Measurements from ENCODE around the gene PPP1R16B. TPM values are rescaled to one million over a fixed set of nuclear protein-coding genes. Genes with fewer than 3 reads are reported as not detected.

The PPP1R16B gene
- polyA plus RNA-seq, 3 donors = 7.2 to 8.3 (median 7.3) TPM

DNA sequence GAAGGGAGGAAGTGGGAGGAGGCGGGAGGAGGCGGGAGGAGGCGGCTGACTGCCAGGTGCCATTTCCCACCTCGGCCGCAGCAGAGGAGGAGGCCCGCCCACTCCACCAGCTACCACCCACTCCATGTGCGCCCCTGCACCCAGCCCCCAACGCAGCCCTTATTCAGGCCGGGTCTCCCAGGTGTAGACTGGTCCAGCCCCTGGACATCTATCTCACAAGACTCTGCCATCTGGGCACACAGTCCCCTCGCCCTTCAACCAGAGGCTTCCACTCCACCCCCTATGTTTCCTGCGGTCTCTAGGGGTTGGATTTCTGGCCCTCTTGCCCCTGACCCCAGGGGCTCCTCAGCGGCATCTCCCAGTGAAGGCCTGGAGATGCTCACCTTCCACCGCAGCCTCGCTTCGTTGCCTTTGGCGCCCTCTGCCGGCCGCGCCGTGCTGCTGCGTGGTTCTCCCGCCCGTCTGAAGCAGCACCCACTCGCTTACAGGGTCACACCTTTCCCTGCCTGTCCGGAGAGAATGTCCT lies 88.1 kb downstream of the PPP1R16B start:
- DNase-seq = peak; percentile 21

DNA sequence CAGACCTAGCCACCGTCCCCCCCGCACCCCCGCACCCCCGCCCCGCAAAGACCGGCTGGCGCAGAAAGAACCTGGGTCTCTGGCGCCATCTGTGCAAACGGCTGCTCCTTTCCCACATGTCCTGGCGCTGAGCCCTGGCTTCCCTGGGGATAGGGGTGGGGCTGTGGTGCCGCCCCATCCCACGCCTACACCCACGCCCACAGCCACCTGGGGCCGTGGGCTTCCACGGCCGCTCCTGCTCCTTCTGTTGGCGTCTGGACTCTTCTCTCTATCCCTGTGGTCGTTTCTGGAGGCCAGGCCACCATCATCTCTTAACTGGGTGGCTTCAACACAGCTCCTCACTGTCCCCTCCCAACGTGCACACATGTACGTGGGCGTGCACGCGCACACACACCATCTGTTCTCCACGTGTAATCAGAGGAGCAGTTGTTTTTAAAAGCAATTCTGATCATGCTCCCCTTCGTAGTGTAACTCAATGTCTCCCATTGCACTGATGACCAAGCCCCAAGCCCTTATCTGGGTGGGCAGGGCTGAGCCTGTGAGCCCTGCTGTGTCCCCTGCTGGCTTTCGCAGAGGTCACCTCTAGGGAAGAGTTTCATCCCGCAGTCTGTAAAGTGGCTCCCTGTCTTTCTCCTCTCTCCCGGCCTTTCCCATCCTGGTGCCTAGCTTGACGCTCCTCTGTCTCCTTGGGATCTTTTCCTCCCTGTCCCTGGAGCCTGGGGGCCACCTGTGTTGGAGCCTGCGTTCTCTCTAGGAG lies 88.8 kb downstream of the PPP1R16B start:
- DNase-seq = no peak

DNA sequence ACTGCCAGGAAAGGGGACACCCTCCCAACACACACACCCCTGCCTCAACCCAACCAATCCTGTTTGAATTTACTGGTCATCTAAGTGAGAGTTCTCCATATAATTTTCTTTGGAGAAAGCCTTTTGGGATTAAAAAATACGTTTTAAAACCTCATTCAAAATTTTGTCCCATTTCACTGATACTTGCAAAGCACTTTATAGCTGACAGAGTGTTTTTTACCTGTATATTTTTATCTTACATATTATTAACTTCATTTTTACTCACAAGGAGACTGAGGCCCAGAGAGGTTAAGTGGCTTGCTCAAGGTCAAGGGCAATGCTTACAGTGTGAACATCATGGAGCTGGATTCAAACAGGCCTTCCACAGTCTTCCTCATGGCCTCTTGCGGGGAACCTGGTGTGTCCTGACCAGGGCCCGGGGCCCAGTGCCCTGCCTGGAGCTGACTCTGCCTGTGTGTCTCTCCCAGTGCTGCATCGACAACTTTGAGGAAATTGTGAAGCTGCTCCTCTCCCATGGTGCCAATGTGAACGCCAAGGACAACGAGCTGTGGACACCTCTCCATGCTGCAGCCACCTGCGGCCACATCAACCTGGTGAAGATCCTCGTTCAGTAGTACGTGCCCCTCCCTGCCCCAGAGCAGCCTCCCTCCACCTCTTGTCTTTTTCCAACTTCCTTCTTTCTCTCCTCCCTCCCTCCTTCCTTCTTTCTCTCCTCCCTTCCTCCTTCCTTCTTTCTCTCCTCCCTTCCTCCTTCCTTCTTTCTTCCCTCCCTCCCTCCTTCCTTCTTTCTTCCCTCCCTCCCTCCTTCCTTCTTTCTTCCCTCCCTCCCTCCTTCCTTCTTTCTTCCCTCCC lies 89.8 kb downstream of the PPP1R16B start:
- DNase-seq = no peak

DNA sequence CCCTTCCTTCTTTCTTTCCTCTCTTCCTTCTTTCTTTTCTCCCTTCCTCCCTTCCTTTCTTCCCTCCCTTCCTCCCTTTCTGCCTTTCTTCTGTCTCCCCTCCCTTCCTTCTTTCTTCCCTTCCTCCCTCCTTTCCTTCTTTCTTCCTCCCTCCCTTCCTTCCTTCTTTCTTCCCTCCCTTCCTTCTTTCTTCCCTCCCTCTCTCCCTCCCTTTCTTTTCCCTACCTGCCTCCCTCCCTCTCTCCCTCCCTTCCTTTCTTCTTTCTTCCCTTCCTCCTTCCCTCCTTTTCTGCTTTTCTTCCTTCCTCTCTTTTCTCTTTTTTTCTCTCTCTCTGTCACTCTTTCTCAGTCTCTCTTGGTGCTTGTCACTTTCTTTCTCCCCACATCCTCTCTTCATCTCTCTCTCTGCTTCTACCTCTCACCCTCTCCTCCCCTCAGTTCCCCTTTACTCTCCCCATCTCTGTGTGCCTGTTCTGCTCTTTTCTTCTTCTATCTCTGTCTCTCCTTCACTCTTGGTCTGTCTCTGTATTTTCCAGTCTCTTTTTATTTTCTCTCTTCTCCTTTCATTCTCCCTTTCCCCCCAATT lies 90.6 kb downstream of the PPP1R16B start:
- DNase-seq = no peak

DNA sequence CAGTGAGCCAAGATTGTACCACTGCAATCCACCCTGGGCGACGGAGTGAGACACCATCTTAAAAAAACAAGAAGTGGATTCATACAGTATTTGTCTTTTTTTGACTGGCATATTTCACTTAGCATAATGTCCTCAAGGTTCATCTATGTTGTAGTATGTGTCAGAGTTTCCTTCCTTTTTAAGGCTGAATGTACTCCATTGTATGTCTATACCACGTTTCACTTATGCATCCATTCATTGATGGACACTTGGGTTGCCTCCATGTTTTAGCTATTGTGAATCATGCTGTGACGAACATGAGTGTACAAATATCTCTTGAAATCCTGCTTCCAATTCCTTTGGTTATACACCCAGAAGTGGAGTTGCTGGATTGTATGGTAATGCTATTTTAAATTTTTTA lies 91.8 kb downstream of the PPP1R16B start:
- no peak for DNase-seq

DNA sequence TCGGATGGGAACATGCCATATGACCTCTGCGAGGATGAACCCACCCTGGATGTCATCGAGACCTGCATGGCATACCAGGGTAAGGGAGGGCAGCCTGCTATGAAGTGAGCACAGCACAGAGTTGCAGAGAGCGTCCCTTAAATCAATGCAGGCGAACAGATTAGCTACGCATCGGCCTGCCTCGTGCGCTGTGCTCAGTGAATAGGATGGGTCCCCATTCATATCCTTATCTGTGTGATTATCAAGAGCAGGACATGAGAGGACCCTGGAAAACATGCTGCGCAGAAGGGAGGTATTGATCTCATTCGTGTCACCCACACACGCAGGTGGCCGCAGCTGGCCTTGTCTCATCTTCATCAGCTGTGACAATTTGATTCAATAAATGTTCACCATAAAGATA lies 95.1 kb downstream of the PPP1R16B start:
- DNase-seq = no peak

DNA sequence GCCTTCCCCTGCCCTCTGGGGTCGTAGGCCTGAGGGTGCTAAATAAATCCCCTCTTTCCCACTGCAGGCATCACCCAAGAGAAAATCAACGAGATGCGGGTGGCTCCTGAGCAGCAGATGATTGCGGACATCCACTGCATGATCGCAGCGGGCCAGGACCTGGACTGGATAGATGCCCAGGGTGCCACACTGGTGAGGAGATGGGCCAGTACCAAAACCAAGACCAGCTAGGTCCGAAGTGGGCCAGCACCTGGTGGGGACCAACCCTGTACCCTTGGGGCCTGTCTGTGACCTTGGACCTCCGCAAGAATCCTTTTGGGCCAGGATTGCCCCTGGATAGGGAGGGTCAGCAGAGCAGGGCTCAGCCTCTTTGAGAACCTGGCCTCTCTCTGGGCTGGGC lies 97.1 kb downstream of the PPP1R16B start:
- DNase-seq = no peak

DNA sequence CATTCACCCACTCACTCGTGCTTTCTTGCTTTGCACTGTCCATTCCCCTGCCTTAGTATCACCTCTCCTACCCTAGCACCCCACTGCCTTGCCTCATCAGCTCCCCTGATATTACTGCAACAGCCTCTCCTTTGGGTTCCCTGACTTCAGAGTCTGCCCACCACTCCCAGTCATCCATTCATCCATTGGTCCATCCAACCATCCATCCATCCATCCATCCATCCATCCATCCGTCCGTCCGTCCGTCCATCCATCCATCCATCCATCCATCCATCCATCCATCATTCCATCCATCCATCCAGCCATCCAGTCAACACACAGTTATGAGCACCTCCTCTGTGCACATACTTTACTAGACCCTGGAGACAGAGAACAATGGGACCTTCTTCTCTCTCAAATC lies 97.8 kb downstream of the PPP1R16B start:
- no peak for DNase-seq

DNA sequence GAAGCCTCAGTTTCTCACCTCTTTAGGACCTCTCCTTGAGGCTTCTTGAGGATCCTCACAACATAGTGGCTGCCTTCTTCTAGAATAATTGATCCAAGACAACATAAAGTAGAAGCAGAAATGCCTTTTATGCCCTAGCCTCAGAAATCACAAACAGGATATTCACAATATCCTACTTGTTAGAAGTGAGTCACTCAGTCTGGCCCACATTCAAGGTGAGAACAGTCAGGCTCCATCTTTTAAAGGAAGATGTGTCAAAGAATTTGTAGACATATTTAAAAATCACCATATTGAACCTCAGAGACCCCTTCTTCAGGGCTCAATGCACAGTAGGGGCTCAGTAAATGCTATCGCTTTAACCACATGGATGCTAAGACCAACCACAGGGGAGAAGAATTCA lies 99.9 kb downstream of the PPP1R16B start:
- DNase-seq = no peak

DNA sequence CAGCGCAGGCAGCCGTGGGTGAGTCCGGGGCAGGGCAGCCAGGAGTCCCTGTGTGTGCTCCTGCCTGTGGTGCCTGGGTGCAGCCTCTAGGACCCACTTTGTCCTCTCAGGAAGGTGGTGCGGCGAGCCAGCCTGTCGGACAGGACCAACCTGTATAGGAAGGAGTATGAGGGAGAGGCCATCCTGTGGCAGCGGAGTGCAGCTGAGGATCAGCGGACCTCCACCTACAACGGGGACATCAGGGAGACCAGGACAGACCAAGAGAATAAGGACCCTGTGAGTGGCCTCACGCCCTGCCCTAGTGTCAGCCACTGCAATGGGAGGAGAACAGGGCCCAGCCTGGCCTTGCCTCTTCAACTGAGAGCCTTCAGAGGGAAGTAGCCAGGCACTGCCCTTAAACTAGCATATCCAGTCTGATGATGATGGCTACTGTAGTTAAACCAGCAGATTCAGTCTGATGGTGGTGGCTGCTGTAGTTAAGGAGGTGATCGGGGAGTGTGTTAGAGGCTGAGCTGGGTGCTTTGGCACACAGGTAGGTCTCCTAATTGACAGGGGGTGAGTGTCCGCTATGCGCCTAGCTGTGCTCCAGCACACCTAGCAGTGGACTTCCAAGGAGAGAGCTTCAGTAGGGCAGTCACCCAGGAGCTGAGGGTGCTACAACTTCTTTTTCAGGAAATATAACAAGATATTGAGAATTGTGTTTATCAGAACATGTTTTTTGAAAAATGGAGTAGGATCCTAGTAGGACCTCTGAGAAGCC lies 102.6 kb downstream of the PPP1R16B start:
- no peak for DNase-seq

DNA sequence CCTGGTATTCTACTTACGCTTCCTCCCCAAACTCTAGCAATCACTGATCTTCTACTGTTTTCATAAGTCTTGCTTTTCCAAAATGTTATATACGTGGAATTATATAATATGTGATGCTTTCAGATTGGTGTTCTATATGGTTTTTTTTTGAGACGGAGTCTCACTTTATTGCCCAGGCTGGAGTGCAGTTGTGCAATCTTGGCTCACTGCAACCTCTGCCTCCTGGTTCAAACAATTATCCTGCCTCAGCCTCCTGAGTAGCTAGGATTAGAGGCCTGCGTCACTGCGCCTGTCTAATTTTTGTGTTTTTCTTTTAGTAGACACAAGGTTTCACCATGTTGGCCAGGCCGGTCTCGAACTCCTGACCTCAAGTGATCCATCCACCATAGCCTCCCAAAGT lies 109.9 kb downstream of the PPP1R16B start:
- no peak for DNase-seq

DNA sequence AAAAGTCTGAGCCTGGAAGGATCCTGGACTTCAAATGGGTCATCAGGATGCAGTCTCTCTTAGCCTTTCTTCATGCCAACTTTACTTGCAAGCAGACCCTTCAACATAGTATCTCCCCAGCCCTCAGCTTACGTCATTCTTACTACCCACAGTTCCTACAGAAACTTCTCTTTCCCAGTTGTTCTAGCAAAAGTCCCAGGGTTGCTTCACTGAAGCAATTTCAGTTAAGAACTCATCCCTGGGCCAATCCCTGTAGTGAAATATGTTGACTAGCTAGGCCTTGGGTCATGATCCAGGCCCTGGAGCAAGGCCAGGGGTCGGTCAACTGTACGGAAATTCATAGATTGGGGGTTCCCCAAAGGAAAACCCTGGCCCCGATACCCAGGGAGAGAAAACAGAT lies 112.2 kb downstream of the PPP1R16B start:
- DNase-seq = no peak

DNA sequence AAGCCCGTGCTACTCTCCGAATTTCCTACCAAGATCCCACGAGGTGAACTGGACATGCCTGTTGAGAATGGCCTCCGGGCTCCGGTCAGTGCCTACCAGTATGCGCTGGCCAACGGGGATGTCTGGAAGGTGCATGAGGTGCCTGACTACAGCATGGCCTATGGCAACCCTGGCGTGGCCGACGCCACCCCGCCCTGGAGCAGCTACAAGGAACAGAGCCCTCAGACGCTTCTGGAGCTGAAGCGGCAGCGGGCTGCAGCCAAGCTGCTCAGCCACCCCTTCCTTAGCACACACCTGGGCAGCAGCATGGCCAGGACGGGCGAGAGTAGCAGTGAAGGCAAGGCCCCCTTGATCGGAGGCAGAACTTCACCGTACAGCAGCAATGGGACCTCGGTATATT lies 112.7 kb downstream of the PPP1R16B start:
- DNase-seq = no peak

DNA sequence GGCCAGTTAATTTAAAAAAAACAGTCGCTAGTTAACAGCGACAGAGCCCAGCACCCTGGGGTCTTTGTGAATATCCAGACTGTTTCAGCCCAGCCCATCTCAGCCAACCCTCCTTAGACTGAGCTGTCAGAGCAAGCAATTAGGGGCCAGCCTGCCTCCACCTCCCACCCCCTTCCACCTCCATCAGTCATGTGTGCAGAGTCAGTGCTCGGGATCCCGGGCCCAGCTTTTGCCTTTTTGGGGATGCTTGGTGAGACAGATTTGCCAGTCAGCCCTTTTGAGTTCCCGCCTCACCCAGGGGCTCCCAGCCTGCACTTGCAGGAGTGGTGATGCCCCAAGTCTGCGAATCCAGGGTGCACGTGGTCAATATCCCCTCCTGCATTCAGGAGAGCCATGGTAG lies 114.2 kb downstream of the PPP1R16B start:
- no peak for DNase-seq

DNA sequence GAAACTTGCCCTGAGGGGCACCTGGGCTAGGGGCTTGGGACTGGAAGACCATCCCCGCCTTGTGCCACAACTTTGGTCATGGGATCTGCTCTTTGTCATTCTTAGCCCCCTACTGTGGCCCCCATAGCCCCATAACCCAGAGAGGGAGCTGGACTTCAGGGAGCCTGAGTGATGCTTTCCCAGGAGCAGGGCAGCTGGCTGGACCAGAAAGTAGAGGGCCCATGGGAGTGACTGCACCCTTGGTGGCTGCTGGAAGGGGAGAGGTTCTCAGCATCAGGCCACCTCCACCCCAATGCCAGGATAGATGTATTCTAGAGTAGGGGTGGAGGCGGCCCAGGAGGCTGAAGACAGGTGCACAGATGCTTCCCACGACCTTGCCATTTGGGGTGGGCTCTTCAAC lies 114.9 kb downstream of the PPP1R16B start:
- no peak for DNase-seq

DNA sequence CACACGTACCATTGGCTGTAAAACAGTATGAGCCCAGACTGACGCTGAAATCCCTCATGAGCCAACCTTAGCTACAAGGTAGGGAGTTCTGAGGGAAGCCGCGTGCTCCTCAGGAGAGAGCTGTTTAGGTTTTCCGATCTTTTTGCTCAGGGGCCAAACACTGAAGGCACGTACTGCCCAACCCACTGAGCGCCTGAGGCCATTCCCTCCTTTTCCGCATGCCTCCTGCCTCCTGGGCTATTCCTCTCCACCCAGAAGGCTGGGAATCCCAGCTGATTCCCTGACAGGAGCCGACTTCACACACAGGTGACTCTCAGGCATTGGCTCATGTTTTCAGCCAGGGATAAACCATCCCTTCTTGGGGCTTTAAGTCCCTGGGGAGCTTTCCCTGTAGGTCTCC lies 115.4 kb downstream of the PPP1R16B start:
- no peak for DNase-seq

DNA sequence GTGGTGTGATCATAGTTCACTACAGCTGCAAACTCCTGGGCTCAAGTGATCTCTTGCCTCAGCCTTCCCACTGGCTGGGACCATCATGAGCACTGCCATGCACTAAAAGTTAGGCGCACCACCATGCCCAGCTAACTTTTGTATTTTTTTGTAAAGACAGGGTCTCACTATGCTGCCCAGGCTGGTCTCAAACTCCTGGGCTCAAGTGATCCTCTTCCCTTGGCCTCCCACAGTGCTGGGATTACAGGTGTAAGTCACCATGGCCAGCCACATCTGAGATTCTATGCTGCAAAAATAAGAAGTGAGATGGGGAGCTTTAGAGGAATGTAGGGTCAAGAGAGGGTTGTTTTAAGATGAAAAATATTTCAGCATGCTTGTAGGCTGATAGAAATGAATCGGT lies 119.2 kb downstream of the PPP1R16B start:
- DNase-seq = no peak

DNA sequence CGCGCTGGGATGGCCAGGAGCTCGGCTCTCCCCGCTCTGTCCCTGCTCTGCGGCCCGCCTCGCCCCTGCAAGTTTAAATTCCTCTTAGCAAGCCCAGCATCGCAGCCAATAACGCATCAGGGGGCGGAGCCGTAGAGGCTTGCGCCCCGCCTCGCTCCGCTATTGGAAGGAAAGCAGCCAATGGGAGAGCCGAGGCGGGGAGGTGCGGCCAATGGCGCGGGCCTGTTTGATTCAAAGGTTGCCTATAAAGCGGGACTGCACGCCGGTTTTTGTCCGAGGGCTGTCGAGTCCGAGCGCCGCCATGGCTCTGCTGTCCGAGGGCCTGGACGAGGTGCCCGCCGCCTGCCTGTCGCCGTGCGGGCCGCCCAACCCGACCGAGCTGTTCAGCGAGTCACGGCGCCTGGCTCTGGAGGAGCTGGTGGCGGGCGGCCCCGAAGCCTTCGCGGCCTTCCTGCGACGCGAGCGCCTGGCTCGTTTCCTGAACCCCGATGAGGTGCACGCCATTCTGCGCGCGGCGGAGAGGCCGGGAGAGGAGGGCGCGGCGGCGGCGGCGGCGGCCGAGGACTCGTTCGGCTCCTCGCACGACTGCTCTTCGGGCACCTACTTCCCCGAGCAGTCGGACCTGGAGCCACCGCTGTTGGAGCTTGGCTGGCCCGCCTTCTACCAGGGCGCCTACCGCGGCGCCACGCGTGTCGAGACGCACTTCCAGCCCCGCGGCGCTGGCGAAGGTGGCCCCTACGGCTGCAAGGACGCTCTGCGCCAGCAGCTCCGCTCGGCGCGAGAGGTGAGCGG lies 120.8 kb downstream of the PPP1R16B start, which contains the start of gene FAM83D:
Gene FAM83D (plus strand): TSS at position 276 of the 792 bp plus-strand sequence. CDS start 26 bp downstream, at position 302.
- DNase-seq = peak; percentile 97

DNA sequence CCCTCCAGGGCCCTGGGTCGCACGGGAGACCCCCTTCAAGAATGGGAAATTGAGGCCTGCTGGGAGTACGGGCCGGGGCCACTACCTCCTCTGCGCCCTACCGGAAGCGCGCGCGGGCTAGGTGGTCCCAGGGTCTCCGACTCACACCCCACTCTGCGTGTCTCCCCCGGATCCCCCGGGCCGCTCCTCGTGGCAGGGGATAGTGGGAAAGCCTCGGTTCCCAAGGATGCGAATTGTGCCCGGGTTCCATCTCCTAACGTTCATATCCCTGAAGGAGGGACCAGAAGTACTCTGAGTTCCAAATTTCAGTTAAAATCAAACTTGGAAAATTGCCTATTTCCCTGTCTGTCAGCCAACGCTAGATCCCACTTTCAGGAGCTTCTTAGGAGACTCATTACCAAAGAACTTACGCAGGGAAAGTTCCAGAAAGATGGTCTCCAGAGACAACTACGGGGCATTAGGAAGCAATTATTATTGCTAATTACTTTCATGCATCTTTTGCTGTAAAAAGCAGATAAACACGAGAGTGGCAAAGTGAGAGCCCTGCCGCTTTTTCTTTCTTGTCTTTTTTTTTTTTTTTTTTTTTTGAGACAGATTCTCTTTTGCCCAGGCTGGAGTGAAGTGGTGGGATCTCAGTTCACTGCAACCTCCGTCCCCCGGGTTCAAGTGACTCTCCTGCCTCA lies 121.6 kb downstream of the PPP1R16B start:
- DNase-seq = no peak

DNA sequence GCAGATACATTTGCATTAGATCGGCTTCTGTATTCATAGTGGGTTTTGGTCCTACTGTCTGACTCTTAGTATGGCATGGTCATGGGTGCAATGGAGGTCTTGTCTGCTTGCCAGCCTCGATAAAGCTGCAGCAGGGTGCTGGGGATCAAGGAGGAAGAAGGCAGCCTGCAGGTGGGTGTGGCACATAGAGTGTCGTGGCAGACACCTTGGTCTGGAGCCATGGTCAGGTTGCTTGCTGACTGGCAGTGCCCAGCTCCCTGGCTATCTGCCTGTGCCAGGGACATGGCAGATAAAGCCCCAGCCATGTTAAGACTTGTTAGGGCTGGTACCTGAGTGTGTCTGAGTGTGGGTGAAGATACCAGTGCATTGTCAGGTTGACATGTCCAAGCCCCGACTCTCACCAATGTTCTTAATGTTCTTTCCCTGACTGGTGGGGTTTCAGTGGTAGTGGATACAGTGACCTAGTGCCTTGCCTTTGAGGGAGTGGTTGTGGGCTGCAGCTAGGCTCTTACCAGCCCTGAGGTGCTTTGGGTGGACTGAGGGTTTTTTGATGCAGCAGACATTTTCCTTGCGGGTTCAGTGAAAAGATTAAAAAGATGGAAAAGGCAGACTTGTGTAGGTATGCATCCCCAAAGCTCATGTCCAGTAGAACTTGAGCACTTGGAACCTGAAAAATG lies 122.5 kb downstream of the PPP1R16B start:
- DNase-seq = no peak
